Ovary (tissue), 9 donors: ENCODE measurements around the gene ZNF32. TPM values are rescaled to one million over a fixed set of nuclear protein-coding genes. Genes with fewer than 3 reads are reported as not detected.

ENCODE experiments used
- DNase-seq, 5 donors: peaks; one replicate each; pipeline ENCODE4 v3.0.0-alpha.2; 2019 to 2020
- H3K27ac ChIP-seq, 2 donors: fragments of 200-600 bp; one replicate each; pipeline versions ENCODE4 v1.5.1 to v1.8.0; 2019 to 2022
- H3K27me3 ChIP-seq: fragments of 200-600 bp; one replicate; pipeline ENCODE4 v1.8.0; 2022
- H3K36me3 ChIP-seq: fragments of 200-600 bp; sonication (generic); one replicate; pipeline ENCODE4 v1.5.1; 2019
- H3K4me1 ChIP-seq: one replicate; pipeline ENCODE4 v1.8.1; 2013; ENCODE audit warnings: mild to moderate bottlenecking, moderate library complexity; ENCODE audit not compliant: insufficient read depth
- H3K4me3 ChIP-seq: fragments of 200-600 bp; sonication (generic); one replicate; pipeline ENCODE4 v1.5.1; 2017
- H3K9me3 ChIP-seq, 2 donors: fragments of 200-600 bp in 1 of 2; sonication (generic) in 1 of 2; one replicate each; pipeline versions ENCODE4 v1.5.1 to v1.8.1; 2013 to 2019; ENCODE audit warnings: mild to moderate bottlenecking in 1 of 2, moderate library complexity in 1 of 2
- EP300 ChIP-seq: sonication (generic); formaldehyde crosslinking; IDR thresholded peaks from one replicate; pipeline ENCODE4 v1.6.1; 2017; ENCODE audit warnings: antibody characterized with exemption
- POLR2A ChIP-seq: fragments of 450-650 bp; IDR thresholded peaks from one replicate; pipeline ENCODE4 v1.6.1; 2017; ENCODE audit warnings: antibody characterized with exemption, mild to moderate bottlenecking, moderate library complexity
- WGBS, 3 donors: extraction: QIAGEN DNeasy Blood & Tissue Kit in 1 of 3; methylation state at CpG; one replicate each; pipeline versions ENCODE4 v1.1.5 to v1.1.7; 2013 to 2017; 5-methylcytosine and 5-hydroxymethylcytosine counted together
- intact Hi-C, 4 donors: fragments of 100-400 bp; cut with DNase I; formaldehyde crosslinking; loops; one replicate each; pipeline versions ENCODE4 v1.11.0 to v1.15.1; 2022 to 2023
- polyA plus RNA-seq, 2 donors: library from polyadenylated mRNA; stranded (reverse); fragments of 200-250 nt in 1 of 2; fragments of 350-450 nt in 1 of 2; fragmentation: Illumina TruSeq in 1 of 2; extraction: RNeasy Lipid Tissue Mini Kit (QIAGEN cat#74804) in 1 of 2; gene quantifications; one replicate each; pipeline ENCODE4 v1.2.3, GENCODE V29; 2013 to 2014
- total RNA-seq, 7 donors: library from RNA; depleted of rRNA in 2 of 7; stranded (reverse); fragments of >200 nt in 2 of 7; fragmentation: NEBNext Ultra II Directional in 3 of 7; extraction: Animal tissue kit (Norgen Biotek cat#: 25700) in 3 of 7; gene quantifications; one replicate each; pipeline versions ENCODE4 v1.1.0 to v1.2.4, GENCODE V29; 2016 to 2023
- TF ChIP-seq, protein P1 (sequence below), 3 donors: fragments of 450-650 bp in 2 of 3; fragments of 200-600 bp in 1 of 3; IDR thresholded peaks; one replicate each; pipeline versions ENCODE4 v1.5.1 to v1.8.0; 2016 to 2022; ENCODE audit warnings: antibody characterized with exemption in 3 of 3, mild to moderate bottlenecking in 1 of 3
- donor health status: DM: no; HTN: no; CAD: no; lungs with moderate emphysema.
- donor health status: DM: no; HTN: no; CAD: no.
- donor health status: Bipolar disorder and iron deficiency.
- donor health status: DM: yes; HTN: yes; CAD: no.
- donor health status: DM: no; HTN: no; CAD: no.
- donor health status: DM: yes; HTN: yes; CAD: no.

Gene ZNF32
- total and polyA plus RNA-seq, 9 donors: 31.8 to 73.1 (median 53.5) TPM

DNA sequence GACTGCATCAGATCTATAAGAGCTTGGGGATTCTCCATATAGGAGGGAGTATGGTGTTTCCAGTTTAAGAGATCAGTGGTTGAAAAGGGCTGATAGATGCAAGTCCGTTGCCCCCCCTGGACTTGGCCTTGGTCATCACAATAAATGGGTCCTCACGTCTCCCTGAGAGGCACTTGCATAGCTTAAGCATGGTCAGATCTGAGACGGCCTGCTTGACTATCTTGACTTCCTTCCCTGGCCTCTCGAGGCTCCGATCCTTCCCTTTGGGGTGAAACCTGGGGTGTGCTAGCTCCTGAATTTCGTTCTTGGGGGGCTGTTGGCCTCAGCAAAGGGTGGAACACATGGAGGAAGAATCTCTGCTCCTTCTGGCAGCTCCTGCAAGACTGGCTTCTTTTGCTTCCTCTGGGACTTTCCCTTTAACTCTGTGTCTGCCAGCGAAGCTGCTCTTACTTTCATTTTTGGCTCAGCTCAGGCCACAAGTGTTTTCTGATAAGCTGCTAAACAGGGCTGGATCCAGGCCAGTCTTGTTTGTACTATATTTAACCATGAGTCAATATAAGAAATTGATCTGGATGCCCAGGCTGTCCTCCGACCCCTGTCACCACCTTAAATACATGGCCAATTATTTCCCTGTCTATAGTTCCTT is 53.6 kb downstream of the ZNF32 start:
- no peak overlapping the region for H3K4me3 ChIP-seq
- no peak for DNase-seq
- no peak overlapping the region for H3K27ac ChIP-seq
- H3K27me3 ChIP-seq: no peaks in the 10 kb centered on the region
- no peaks in the 10 kb centered on the region for H3K9me3 ChIP-seq
- no peaks in the 10 kb centered on the region for H3K36me3 ChIP-seq
- intact Hi-C loops: no loop called here
- WGBS, 3 donors: 17 to 22% (median 22%) methylated on average over 8 of the region's 8 CpGs
- TF ChIP-seq EP300 (no peak), POLR2A (no peak)
- TF ChIP-seq, protein P1, sequence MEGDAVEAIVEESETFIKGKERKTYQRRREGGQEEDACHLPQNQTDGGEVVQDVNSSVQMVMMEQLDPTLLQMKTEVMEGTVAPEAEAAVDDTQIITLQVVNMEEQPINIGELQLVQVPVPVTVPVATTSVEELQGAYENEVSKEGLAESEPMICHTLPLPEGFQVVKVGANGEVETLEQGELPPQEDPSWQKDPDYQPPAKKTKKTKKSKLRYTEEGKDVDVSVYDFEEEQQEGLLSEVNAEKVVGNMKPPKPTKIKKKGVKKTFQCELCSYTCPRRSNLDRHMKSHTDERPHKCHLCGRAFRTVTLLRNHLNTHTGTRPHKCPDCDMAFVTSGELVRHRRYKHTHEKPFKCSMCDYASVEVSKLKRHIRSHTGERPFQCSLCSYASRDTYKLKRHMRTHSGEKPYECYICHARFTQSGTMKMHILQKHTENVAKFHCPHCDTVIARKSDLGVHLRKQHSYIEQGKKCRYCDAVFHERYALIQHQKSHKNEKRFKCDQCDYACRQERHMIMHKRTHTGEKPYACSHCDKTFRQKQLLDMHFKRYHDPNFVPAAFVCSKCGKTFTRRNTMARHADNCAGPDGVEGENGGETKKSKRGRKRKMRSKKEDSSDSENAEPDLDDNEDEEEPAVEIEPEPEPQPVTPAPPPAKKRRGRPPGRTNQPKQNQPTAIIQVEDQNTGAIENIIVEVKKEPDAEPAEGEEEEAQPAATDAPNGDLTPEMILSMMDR (IDR thresholded peaks at IDR 0.05): no peak
- peaks cover 7% of the 10 kb centered on the region for H3K4me1 ChIP-seq

Other genes starting within 250 kb of the ZNF32 start
- 100 to 1,000 TPM; 100 to 220 (median 185) TPM for gene HNRNPF, start 239.7 kb downstream of the ZNF32 start, total RNA-seq
- 100 to 1,000 TPM in 1 of 2 donors, 10 to 100 TPM in 1; 95.1 to 121 TPM for gene HNRNPF, start 239.7 kb downstream of the ZNF32 start, polyA plus RNA-seq
- 10 to 100 TPM in 2 of 7 donors, 1 to 10 TPM in 5; 6.4 to 30.1 (median 8.7) TPM for gene ZNF487, start 211.8 kb downstream of the ZNF32 start, total RNA-seq
- 1 to 10 TPM; 6.4 to 8.2 TPM for gene ZNF487, start 211.8 kb downstream of the ZNF32 start, polyA plus RNA-seq
- 10 to 100 TPM in 2 of 7 donors, 1 to 10 TPM in 5; 2.9 to 10.7 (median 7.0) TPM for gene ZNF239, start 74.3 kb downstream of the ZNF32 start, total RNA-seq
- 1 to 10 TPM; 2.3 to 6.7 TPM for gene ZNF239, start 74.3 kb downstream of the ZNF32 start, polyA plus RNA-seq
- 1 to 10 TPM; 2.5 to 8.3 (median 4.5) TPM for gene ZNF485, start 42.4 kb downstream of the ZNF32 start, total RNA-seq
- gene ZNF485, start 42.4 kb downstream of the ZNF32 start, polyA plus RNA-seq: 1 to 10 TPM; 2.0 to 3.0 TPM